ENCODE data around the gene CDIP1. TPM values are rescaled to one million over a fixed set of nuclear protein-coding genes. Genes with fewer than 3 reads are reported as not detected.

CDIP1 gene
- total RNA-seq, 1 experiment from 2014 or later: 49.7 TPM

- Histone ChIP-seq H3K14ac (ENCODE audit: insufficient read depth, low read length) (no peak overlapping the region), H3T11ph (ENCODE audit: low read length) (no peak overlapping the region), H3K79me2 (ENCODE audit: insufficient read depth, low read length) (no peaks in the 10 kb centered on the region), H3K27ac (ENCODE audit: insufficient read length, low read depth, low read length) (no peak overlapping the region), H3K9ac (ENCODE audit: extremely low read depth, insufficient read length, low read length) (no peak overlapping the region), H3K56ac (ENCODE audit: insufficient read length, low read depth, low read length) (no peak overlapping the region), H3K9me3 (ENCODE audit: control insufficient read depth, low read depth, low read length) (no peaks in the 10 kb centered on the region), H3K23me2 (ENCODE audit: insufficient read length, low read depth, low read length, poor library complexity, severe bottlenecking) (no peaks in the 10 kb centered on the region), H2BK15ac (ENCODE audit: low read depth, low read length) (no peak overlapping the region), H2BK12ac (ENCODE audit: insufficient read length, low read depth, low read length) (no peak overlapping the region), H3K18ac (ENCODE audit: insufficient read length, low read depth, low read length) (no peak overlapping the region), H4K8ac (replicated peaks; ENCODE audit: insufficient read length, low read depth, low read length) (no peak overlapping the region), H4K20me1 (ENCODE audit: control insufficient read depth, insufficient read depth, insufficient read length) (no peaks in the 10 kb centered on the region), H2AK5ac (ENCODE audit: insufficient read length, low read length) (no peak overlapping the region), H3K4ac (ENCODE audit: low read depth, low read length) (no peak overlapping the region), H4K91ac (ENCODE audit: insufficient read length, low read depth, low read length) (no peak overlapping the region), H3K4me2 (ENCODE audit: insufficient read depth, insufficient read length, low read length) (no peak overlapping the region), H2AFZ (ENCODE audit: low read length) (no peak overlapping the region), H3K27me3 (ENCODE audit: insufficient read depth, low read length) (no peaks in the 10 kb centered on the region), H2BK20ac (ENCODE audit: low read depth, low read length, poor library complexity, severe bottlenecking) (no peak overlapping the region), H3K79me1 (ENCODE audit: insufficient read depth, low read depth, low read length, poor library complexity, severe bottlenecking) (no peaks in the 10 kb centered on the region), H2BK120ac (ENCODE audit: low read depth, low read length, poor library complexity, severe bottlenecking) (no peak overlapping the region), H3K4me1 (ENCODE audit: insufficient read depth, low read length) (peaks cover 4% of the 10 kb centered on the region; the same call in 1 of the 2 replicates), H2BK5ac (ENCODE audit: insufficient read length, low read length) (no peak overlapping the region), H3K23ac (ENCODE audit: insufficient read length, low read depth, low read length) (no peak overlapping the region), H4K5ac (ENCODE audit: insufficient read length, low read depth, low read length) (no peak overlapping the region)
- Mint-ChIP-seq H3K4me3 (no peak overlapping the region), H3K9me3 (no peaks in the 10 kb centered on the region; a peak in 1 of 5 replicates), H3K27ac (no peak overlapping the region), H3K27me3 (ENCODE audit: low read depth) (peaks cover 4% of the 10 kb centered on the region), H3K4me1 (peaks cover 6 to 11% of the 10 kb centered on the region in 2 experiments), H3K36me3 (ENCODE audit: insufficient read depth in 1 of 3, low read depth in 3 of 3) (peaks cover 0 to 9% (median 0%) of the 10 kb centered on the region in 3 experiments; a peak in 4 of 7 replicates)
- no CpG with 5 or more reads among the region's 15 CpGs for WGBS (ENCODE audit: extremely low coverage, insufficient read length, low lambda C conversion rate)
- TF ChIP-seq CTCF (conservative IDR thresholded peaks at IDR 0.05): no peak
- no peak for DNase-seq
Measured at GRCh38 chr16:4576008-4576407, 37.4 kb upstream of the CDIP1 start.
